NB4 (cell line): ENCODE results near the gene C4orf54.

ENCODE experiments used
- CTCF ChIP-seq: IDR thresholded peaks from one replicate; pipeline ENCODE4 v1.5.1; 2012; ENCODE audit warnings: low read depth, low read length
- MAX ChIP-seq: IDR thresholded peaks from 2 replicates; pipeline ENCODE4 v1.6.1; 2011; ENCODE audit warnings: low read depth, low read length
- MYC ChIP-seq: IDR thresholded peaks from 2 replicates; pipeline ENCODE4 v1.6.1; 2011; ENCODE audit warnings: low read depth, low read length
- POLR2A ChIP-seq: IDR thresholded peaks from 2 replicates; pipeline ENCODE4 v1.6.1; 2011; ENCODE audit warnings: mild to moderate bottlenecking; ENCODE audit not compliant: insufficient read length; ENCODE audit errors: extremely low read depth

GRCh38 chr4:99633772-99634171 lies 23.9 kb downstream of the C4orf54 start:
- no peak for TF ChIP-seq CTCF
- TF ChIP-seq POLR2A = no peak
- TF ChIP-seq MAX = no peak
- TF ChIP-seq MYC = no peak
